Heart right ventricle (tissue), 16 donors: ENCODE results near the gene PPFIA3. TPM values are rescaled to one million over a fixed set of nuclear protein-coding genes. Genes with fewer than 3 reads are reported as not detected.

Experiments used
- ATAC-seq, 8 donors: fragments of 200-7000 bp; cut with Tn5 transposase; one replicate each; pipeline ENCODE4 v1.9.1; 2020; ENCODE audit warnings: mild to moderate bottlenecking in 8 of 8, moderate library complexity in 8 of 8, moderate number of reproducible peaks in 1 of 8
- DNase-seq, 2 donors: peaks; one replicate each; pipeline ENCODE4 v3.0.0-alpha.2; 2020
- H3K27ac ChIP-seq, 10 donors: fragments of 200-600 bp; sonication (generic) in 2 of 10; one replicate each; pipeline versions ENCODE4 v1.5.0 to v1.8.0; 2020 to 2022; ENCODE audit warnings: mild to moderate bottlenecking in 3 of 10
- H3K27me3 ChIP-seq, 7 donors: fragments of 200-600 bp; one replicate each; pipeline ENCODE4 v1.8.0; 2021 to 2022; ENCODE audit warnings: mild to moderate bottlenecking in 2 of 7
- H3K36me3 ChIP-seq, 9 donors: fragments of 200-600 bp; sonication (generic) in 1 of 9; one replicate each; pipeline versions ENCODE4 v1.5.0 to v1.8.0; 2020 to 2022; ENCODE audit warnings: mild to moderate bottlenecking in 2 of 9
- H3K4me1 ChIP-seq, 9 donors: fragments of 200-600 bp; sonication (generic) in 1 of 9; one replicate each; pipeline versions ENCODE4 v1.5.0 to v1.8.0; 2020 to 2022; ENCODE audit warnings: mild to moderate bottlenecking in 4 of 9
- H3K4me3 ChIP-seq, 10 donors: fragments of 200-600 bp; sonication (generic) in 2 of 10; one replicate each; pipeline versions ENCODE4 v1.5.0 to v1.8.0; 2020 to 2022; ENCODE audit warnings: mild to moderate bottlenecking in 7 of 10, moderate library complexity in 2 of 10
- H3K9me3 ChIP-seq, 11 donors: fragments of 200-600 bp in 10 of 11; sonication (generic) in 2 of 11; one replicate each; pipeline versions ENCODE4 v1.5.0 to v1.8.0; 2013 to 2022; ENCODE audit warnings: mild to moderate bottlenecking in 2 of 11, control low read depth in 1 of 11, moderate library complexity in 1 of 11
- CTCF ChIP-seq, 9 donors: fragments of 200-600 bp; sonication (generic) in 2 of 9; IDR thresholded peaks; one replicate each; pipeline versions ENCODE4 v1.5.0 to v1.8.0; 2021 to 2022; ENCODE audit warnings: antibody characterized with exemption in 9 of 9, mild to moderate bottlenecking in 5 of 9, moderate library complexity in 1 of 9
- WGBS, 2 donors: extraction: QIAGEN DNeasy Blood & Tissue Kit; methylation state at CpG; one replicate each; pipeline ENCODE4 v1.1.7; 2013; ENCODE audit warnings: inconsistent platforms in 1 of 2; 5-methylcytosine and 5-hydroxymethylcytosine counted together
- intact Hi-C, 10 donors: fragments of 100-400 bp; cut with DNase I; formaldehyde crosslinking; loops; one replicate each; pipeline versions ENCODE4 v1.11.1 to v1.14.2; 2022
- polyA plus RNA-seq, 2 donors: library from polyadenylated mRNA; stranded (reverse); fragments of 200-250 nt; gene quantifications; one replicate each; pipeline ENCODE4 v1.2.3, GENCODE V29; 2013
- total RNA-seq, 10 donors: library from RNA; stranded (reverse); fragmentation: NEBNext Ultra II Directional in 3 of 10; extraction: Animal tissue kit (Norgen Biotek cat#: 25700) in 3 of 10; gene quantifications; one replicate each; pipeline versions ENCODE4 v1.2.1 to v1.2.4, GENCODE V29; 2021 to 2023
- donor health status: Arrhythmogenic right ventricular cardiomyopathy.
- donor health status: ischemic (EF 13 %, LVEDD 7.1; RV severe dilation, severe dysfunction).
- donor health status: healthy with polysubstance abuse.
- donor health status: DM: no; HTN: yes; CAD: no.
- donor health status: DM: no; HTN: no; CAD: no.
- donor health status: ischemic (EF 25% LVEDD 6.9; RV normal size, moderate dysfunction).
- donor health status: ischemic (EF 25% LVEDD 5.7; RV mildly dilated, moderate dysfunction).
- donor health status: healthy.
- donor health status: DM: yes; HTN: yes; CAD: no.
- donor health status: Ischemic cardiomyopathy.
- donor health status: ischemic (EF 35%, LVEDD 5.7; RV mildly dilated, moderate dysfunction).
- donor health status: nonischemic (EF 11% LVEDD 7.7; RV severe dilation, severe dysfunction).
- donor health status: DM: yes; HTN: yes; CAD: no.
- donor health status: PGD.
- donor health status: ischemic (EF 29% LVEDD 5.4; RV normal size, mild dysfunction).
- donor health status: nonischemic (EF 23%, LVEDD 6.1; RV moderate dilation, normal function).

The PPFIA3 gene
- total and polyA plus RNA-seq, 12 donors: 3.6 to 16.7 (median 6.3) TPM

GRCh38 chr19:49135686-49136085 is 16.3 kb downstream of the PPFIA3 start:
- peaks cover 0 to 19% (median 0%) of the 10 kb centered on the region in 7 donors for H3K27me3 ChIP-seq
- DNase-seq: no peak
- WGBS, 2 donors: 83 to 91% methylated on average over 5 of the region's 5 CpGs

GRCh38 chr19:49136771-49137171 is 17.4 kb downstream of the PPFIA3 start:
- no peaks in the 10 kb centered on the region for H3K9me3 ChIP-seq
- peak; percentile 79 to 85 for DNase-seq
- no peaks in the 10 kb centered on the region for H3K36me3 ChIP-seq
- TF ChIP-seq CTCF (IDR thresholded peaks at IDR 0.05): no peak
- ATAC-seq: peak; percentile 53 to 79 (median 66)
- H3K27me3 ChIP-seq: peaks cover 0 to 19% (median 0%) of the 10 kb centered on the region in 7 donors
- H3K4me3 ChIP-seq: peak overlapping the region in 2 of 10 donors; percentile 13 to 16
- peaks cover 0 to 29% (median 16%) of the 10 kb centered on the region in 9 donors for H3K4me1 ChIP-seq
- H3K27ac ChIP-seq: peak overlapping the region in 9 of 10 donors; percentile 21 to 69 (median 53)
- 64 to 67% methylated on average over 10 of the region's 10 CpGs for WGBS, 2 donors
- intact Hi-C loops: no loop called here

More at GRCh38 chr19:49135686-49136085, 16.3 kb downstream of the PPFIA3 start:
- no peak for ATAC-seq
- intact Hi-C loops: no loop called here
- H3K27ac ChIP-seq: peak overlapping the region in 4 of 10 donors; percentile 51 to 68 (median 54)
- H3K36me3 ChIP-seq: no peaks in the 10 kb centered on the region
- peaks cover 0 to 29% (median 16%) of the 10 kb centered on the region in 9 donors for H3K4me1 ChIP-seq
- no peak for TF ChIP-seq CTCF (IDR thresholded peaks at IDR 0.05)
- no peaks in the 10 kb centered on the region for H3K9me3 ChIP-seq
- H3K4me3 ChIP-seq: no peak overlapping the region

- H3K9me3 ChIP-seq: no peaks in the 10 kb centered on the region
- H3K27me3 ChIP-seq: peaks cover 0 to 10% (median 0%) of the 10 kb centered on the region in 7 donors
- intact Hi-C loops: loop anchor here in 1 of 10 donors (5.0 kb wide), 1 partner anchor 44 kb away; no protein-coding TSS in a partner anchor
- no peak overlapping the region for H3K27ac ChIP-seq
- H3K4me3 ChIP-seq: no peak overlapping the region
- TF ChIP-seq CTCF (IDR thresholded peaks at IDR 0.05): no peak
- ATAC-seq (no peak), DNase-seq (no peak)
- peaks cover 4 to 35% (median 13%) of the 10 kb centered on the region in 9 donors for H3K4me1 ChIP-seq
- H3K36me3 ChIP-seq: no peaks in the 10 kb centered on the region
- WGBS, 2 donors: 74 to 81% methylated on average over 7 of the region's 7 CpGs
Observed at GRCh38 chr19:49140951-49141350, 21.6 kb downstream of the PPFIA3 start.

- Histone ChIP-seq H3K36me3 (no peaks in the 10 kb centered on the region), H3K4me1 (peaks cover 7 to 35% (median 14%) of the 10 kb centered on the region in 9 donors), H3K27me3 (peaks cover 0 to 12% (median 0%) of the 10 kb centered on the region in 7 donors), H3K27ac (no peak overlapping the region), H3K9me3 (no peaks in the 10 kb centered on the region), H3K4me3 (no peak overlapping the region)
- 80 to 81% methylated on average over 6 of the region's 6 CpGs for WGBS, 2 donors
- ATAC-seq (no peak), DNase-seq (no peak)
- intact Hi-C loops: loop anchor here in 1 of 10 donors (5.0 kb wide), 1 partner anchor 44 kb away; no protein-coding TSS in a partner anchor
- no peak for TF ChIP-seq CTCF (IDR thresholded peaks at IDR 0.05)
Observed at GRCh38 chr19:49141352-49141751, 22.0 kb downstream of the PPFIA3 start.
